Muscle layer of colon (tissue), 2 donors: Measurements from ENCODE around the gene MIER1.
A peak's percentile ranks its signal among the peaks of the same experiment; 100 is the strongest.
"Not testable (repeated sequence)": the region's sequence is repeated elsewhere in the genome, so short reads cannot be mapped to it uniquely, and the experiment has no call there.

Source experiments
- H3K27ac ChIP-seq: one replicate; pipeline ENCODE4 v1.7.0; 2013; ENCODE audit warnings: low read depth, mild to moderate bottlenecking, low read length, moderate library complexity
- H3K27me3 ChIP-seq, 2 donors: one replicate each; pipeline ENCODE4 v1.7.0; 2013; ENCODE audit warnings: low read length in 2 of 2, mild to moderate bottlenecking in 2 of 2; ENCODE audit not compliant: insufficient read depth in 2 of 2, control insufficient read depth in 1 of 2
- H3K36me3 ChIP-seq: one replicate; pipeline ENCODE4 v1.7.0; 2013; ENCODE audit warnings: mild to moderate bottlenecking, low read length; ENCODE audit not compliant: insufficient read depth
- H3K4me1 ChIP-seq: one replicate; pipeline ENCODE4 v1.7.0; 2013; ENCODE audit warnings: mild to moderate bottlenecking, low read length; ENCODE audit not compliant: insufficient read depth
- H3K4me3 ChIP-seq, 2 donors: one replicate each; pipeline ENCODE4 v1.7.0; 2013; ENCODE audit warnings: low read length in 2 of 2, low read depth in 1 of 2, mild to moderate bottlenecking in 1 of 2, moderate library complexity in 1 of 2
- H3K9ac ChIP-seq: one replicate; pipeline ENCODE4 v1.7.0; 2013; ENCODE audit warnings: low read length
- H3K9me3 ChIP-seq: one replicate; pipeline ENCODE4 v1.7.0; 2013; ENCODE audit warnings: mild to moderate bottlenecking, low read length
- donor health status: abdominal sarcoma.
- donor health status: Adenocarcinoma of cecum.

MIER1 gene

DNA sequence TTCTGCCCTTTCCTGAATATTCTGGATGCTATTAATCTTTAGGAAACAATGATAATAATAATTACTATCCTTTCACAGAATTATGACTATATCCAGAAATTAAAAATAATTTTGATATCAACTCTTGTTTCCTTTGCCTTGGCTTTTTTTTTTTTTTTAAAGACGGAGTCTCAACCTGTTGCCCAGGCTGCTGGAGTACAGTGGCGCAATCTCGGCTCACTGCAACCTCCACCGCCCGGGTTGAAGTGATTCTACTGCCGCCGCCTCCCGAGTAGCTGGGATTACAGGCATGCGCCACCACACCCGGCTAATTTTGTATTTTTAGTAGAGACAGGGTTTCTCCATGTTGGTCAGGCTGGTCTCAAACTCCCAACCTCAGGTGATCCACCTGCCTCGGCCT is 54.8 kb downstream of the MIER1 start:
- not testable (repeated sequence) for H3K27ac ChIP-seq, H3K9me3 ChIP-seq, H3K27me3 ChIP-seq, H3K9ac ChIP-seq, H3K4me3 ChIP-seq
- H3K36me3 ChIP-seq, result peaks cover 42% of the 10 kb centered on the region
- H3K4me1 ChIP-seq, result peaks cover 16% of the 10 kb centered on the region

DNA sequence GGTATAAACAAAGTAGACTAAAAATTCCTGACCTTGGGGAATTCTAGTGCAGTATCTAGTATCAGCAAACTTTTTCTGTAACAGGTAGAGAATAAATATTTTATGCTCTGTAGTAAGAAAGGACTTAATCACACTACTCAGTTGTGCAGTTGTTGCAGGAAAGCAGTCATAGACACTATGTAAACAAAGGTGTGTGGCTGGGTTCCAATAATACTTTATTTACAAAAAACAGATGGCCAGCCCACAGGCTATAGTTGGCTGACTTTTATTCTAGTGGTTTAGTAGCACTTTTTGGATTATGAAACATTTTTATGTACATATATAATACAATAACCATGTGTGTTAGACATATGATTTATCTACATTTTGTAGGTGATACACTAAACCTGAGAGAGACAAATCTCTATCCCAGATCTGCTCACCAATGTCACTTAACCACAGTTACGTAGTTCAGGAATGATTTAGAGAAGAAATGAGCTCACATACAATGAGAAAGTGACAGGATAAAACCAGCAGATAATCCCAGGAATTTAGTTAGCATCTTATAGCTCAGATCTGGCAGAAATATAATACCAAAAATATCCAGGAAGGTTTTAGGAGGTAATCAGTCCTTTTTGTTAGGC is 56.1 kb downstream of the MIER1 start:
- H3K27ac ChIP-seq, result no peak overlapping the region
- H3K9me3 ChIP-seq, result no peaks in the 10 kb centered on the region
- H3K27me3 ChIP-seq, result no peaks in the 10 kb centered on the region
- H3K4me1 ChIP-seq, result peaks cover 16% of the 10 kb centered on the region
- H3K4me3 ChIP-seq, result no peak overlapping the region
- peaks cover 33% of the 10 kb centered on the region for H3K36me3 ChIP-seq
- H3K9ac ChIP-seq, result peak overlapping the region; percentile 72

DNA sequence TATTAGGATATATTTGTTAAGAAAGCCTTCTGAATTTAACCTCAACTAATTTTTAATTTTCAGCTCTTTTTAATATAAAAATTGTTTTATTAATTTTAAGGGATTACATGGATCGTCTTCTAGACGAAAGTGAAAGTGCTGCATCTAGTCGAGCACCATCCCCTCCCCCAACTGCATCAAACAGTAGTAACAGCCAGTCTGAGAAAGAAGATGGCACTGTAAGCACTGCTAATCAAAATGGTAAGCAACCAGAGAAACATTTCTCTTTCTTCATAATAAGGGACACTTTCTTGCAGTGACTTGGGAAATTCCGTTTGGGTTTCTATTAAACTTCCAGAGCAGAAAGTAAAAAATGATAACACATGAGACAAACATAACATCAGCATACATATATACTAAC is 56.9 kb downstream of the MIER1 start:
- Histone ChIP-seq H3K4me1 (peaks cover 16% of the 10 kb centered on the region), H3K4me3 (peak overlapping the region in 1 of 2 donors; percentile 34), H3K27me3 (no peaks in the 10 kb centered on the region), H3K9ac (peak overlapping the region; percentile 72), H3K27ac (no peak overlapping the region), H3K36me3 (peaks cover 33% of the 10 kb centered on the region), H3K9me3 (no peaks in the 10 kb centered on the region)

DNA sequence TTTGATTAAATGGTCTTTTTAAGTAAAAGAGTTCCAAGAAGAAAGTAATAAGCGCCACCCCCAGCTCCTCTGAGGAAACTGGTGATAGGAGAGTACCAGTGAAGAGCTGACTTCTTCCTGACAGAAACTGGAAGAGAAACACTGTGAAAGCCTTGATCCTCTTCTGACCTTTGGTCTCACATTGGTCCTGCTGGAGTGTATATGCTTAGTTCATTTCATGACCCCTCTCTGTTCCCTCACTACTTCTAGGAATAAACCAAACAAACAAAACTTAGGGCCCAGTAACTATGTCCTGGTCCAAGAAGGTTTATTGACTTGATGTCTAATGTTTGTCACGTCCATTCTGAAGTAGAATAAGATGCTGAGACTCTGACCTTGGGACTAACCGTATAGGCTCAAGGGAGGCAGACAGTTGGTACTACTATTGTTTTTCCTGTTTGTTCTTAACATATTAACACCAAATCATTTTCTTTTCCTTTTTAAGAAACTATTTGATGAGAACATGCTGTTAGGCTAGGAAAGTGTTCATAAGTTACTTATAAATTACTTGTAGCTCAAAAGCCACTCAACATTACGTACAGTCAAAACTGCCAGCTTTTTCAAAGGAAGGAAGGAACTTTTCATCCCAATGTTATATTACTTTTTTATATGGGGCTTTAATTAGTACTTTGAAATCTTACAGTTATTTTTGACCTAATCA is 57.9 kb downstream of the MIER1 start:
- H3K27ac ChIP-seq, result no peak overlapping the region

DNA sequence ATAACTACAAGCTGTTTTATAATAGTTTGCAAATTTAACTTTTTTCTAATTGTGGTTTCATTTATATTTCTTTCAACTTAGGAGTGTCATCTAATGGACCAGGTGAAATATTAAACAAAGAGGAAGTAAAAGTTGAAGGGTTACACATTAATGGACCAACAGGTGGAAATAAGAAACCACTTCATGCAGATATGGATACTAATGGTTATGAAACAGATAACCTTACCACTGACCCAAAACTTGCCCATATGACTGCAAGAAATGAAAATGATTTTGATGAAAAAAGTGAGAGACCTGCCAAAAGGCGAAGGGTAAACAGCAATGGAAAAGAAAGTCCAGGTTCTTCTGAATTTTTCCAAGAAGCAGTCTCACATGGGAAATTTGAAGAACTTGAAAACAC is 59.7 kb downstream of the MIER1 start:
- H3K9me3 ChIP-seq, result no peaks in the 10 kb centered on the region
- no peaks in the 10 kb centered on the region for H3K27me3 ChIP-seq
- no peak overlapping the region for H3K27ac ChIP-seq
- peaks cover 16% of the 10 kb centered on the region for H3K4me1 ChIP-seq
- H3K4me3 ChIP-seq, result no peak overlapping the region
- H3K9ac ChIP-seq, result no peak overlapping the region
- peaks cover 33% of the 10 kb centered on the region for H3K36me3 ChIP-seq

More for the DNA sequence above, 57.9 kb downstream of the MIER1 start:
- H3K9me3 ChIP-seq, result no peaks in the 10 kb centered on the region
- no peak overlapping the region for H3K4me3 ChIP-seq
- H3K27me3 ChIP-seq, result no peaks in the 10 kb centered on the region
- peaks cover 16% of the 10 kb centered on the region for H3K4me1 ChIP-seq
- H3K9ac ChIP-seq, result no peak overlapping the region
- peaks cover 33% of the 10 kb centered on the region for H3K36me3 ChIP-seq

DNA sequence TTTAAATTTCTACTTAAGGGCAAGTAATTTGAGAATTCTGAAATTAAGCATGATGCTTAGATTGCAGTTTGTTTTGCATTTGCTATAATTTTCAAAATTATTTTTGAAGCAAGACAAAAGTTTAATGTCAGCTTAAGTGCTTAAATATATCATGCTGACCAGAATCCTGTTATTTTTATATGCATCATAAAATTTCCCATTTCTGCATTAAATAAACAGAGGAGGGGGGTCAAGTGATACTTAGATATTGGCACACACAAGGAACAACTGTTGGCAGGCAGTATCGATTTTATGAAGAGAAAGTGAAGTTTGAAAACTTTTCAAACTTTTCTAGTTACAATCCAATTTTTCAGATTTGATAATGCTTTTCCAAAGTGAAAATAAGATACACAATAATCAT is 61.0 kb downstream of the MIER1 start:
- Histone ChIP-seq H3K27ac (no peak overlapping the region), H3K9ac (no peak overlapping the region), H3K4me3 (no peak overlapping the region), H3K9me3 (no peaks in the 10 kb centered on the region), H3K36me3 (peaks cover 33% of the 10 kb centered on the region), H3K27me3 (no peaks in the 10 kb centered on the region), H3K4me1 (peaks cover 12% of the 10 kb centered on the region)

DNA sequence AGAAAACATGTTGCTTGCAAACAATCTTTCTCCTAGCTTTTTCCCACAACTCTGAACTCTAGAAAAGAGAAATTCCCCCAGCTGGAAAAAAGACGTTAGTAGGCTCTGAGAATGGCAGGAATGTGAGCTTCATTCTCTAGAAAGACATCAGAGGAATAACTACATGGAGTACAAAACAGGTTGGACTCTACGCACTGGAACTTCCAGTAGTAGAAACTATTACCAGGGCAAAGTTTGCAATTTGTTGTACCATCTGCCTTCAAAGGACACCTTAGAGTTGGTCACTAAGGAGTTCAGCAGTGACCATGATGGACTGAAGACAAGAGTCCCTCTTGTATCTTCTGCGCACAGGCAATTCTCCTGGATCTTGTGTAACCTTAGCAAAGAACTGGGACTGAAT is 68.3 kb downstream of the MIER1 start:
- Histone ChIP-seq H3K36me3 (peaks cover 11% of the 10 kb centered on the region), H3K4me1 (no peaks in the 10 kb centered on the region), H3K27ac (no peak overlapping the region), H3K9ac (no peak overlapping the region), H3K4me3 (no peak overlapping the region), H3K9me3 (no peaks in the 10 kb centered on the region), H3K27me3 (no peaks in the 10 kb centered on the region)

DNA sequence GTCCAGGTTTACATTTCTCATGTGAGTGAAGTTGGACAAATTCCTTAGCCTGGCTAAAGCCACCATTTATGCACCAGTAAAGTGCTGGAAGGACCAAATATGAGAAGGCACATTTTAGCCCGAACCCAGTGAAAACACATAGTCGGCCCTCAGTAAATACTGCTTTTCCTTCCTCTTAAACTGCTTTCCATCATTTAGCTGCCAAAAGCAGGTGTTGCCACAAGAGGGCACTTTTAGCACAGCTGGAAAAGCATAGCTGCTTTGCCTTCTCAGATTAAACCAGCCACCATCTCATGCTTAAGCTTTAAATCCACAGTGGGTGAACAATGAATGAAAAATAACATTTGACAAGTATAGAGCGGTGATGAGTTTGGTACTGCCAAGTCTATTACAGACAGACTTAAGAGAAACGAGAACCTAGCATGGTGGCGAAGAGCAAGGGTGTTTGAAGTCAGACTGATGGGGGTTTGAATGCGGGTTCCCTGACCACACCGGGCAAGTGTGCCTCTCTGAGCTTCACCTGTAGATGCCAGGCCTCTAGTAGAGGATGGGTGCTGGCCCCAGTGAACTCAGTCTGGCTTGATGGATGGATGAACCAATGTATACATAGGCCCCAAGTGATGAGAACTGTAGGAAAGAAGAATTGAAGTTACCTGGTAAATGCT is 71.4 kb downstream of the MIER1 start:
- no peaks in the 10 kb centered on the region for H3K9me3 ChIP-seq
- H3K9ac ChIP-seq, result no peak overlapping the region
- peaks cover 9% of the 10 kb centered on the region for H3K4me1 ChIP-seq
- no peak overlapping the region for H3K27ac ChIP-seq
- no peaks in the 10 kb centered on the region for H3K27me3 ChIP-seq
- H3K36me3 ChIP-seq, result peaks cover 9% of the 10 kb centered on the region
- no peak overlapping the region for H3K4me3 ChIP-seq

DNA sequence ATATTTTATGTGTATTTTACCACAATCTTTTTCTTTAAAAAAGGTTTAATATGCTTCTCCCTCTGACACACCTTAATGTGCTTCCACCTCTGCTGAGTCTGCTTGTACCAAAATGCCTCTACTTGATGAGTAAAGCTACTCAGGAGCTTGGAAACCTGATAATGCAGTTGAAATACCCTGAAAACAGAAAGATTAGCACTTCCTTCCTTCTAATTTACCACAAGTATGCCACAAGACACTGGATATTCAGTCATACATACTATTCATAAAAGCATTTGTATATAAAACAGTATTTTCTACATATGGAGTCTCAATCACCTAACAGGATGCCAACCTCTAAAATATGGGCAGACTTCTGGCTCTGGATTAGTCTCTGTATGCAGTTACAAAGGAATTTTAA is 74.2 kb downstream of the MIER1 start:
- H3K36me3 ChIP-seq, result peaks cover 14% of the 10 kb centered on the region
- no peaks in the 10 kb centered on the region for H3K9me3 ChIP-seq

DNA sequence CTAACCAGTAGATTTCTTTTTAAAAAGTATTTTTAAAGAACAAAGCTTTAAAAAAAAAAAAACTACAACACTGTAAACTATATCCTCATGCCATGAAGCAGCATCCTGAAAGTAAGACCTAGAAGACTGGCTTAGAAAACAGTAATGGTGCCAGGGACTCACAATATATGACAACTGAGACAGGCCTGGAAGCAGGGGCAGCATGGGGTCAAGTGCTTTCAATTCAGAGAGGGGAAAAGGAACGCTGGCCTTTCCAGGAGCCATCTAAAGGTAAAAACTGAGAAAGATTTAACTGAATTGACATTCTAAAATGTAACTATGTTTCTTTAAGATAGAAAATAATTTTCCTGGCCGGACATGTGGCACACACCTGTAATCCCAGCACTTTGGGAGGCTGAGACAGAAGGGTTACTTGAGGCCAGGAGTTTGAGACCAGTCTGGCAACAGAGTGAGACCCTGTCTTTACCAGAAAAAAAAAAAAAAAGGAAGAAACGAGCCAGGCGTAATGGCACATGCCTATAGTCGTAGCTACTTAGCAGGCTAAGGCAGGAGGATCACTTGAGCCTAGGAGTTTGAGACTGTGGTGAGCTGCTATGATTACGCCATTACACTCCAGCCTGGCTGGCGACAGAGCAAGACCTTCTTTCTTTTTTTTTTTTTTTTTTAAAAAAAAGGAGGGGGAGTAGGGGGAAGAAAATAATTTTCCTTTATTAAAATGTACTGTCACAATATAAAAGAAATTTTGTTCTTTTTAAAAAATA is 75.0 kb downstream of the MIER1 start:
- H3K27me3 ChIP-seq, result no peaks in the 10 kb centered on the region
- peaks cover 14% of the 10 kb centered on the region for H3K36me3 ChIP-seq
- no peak overlapping the region for H3K27ac ChIP-seq
- peaks cover 24% of the 10 kb centered on the region for H3K4me1 ChIP-seq
- H3K4me3 ChIP-seq, result no peak overlapping the region
- H3K9me3 ChIP-seq, result no peaks in the 10 kb centered on the region
- no peak overlapping the region for H3K9ac ChIP-seq

More for the DNA sequence above, 74.2 kb downstream of the MIER1 start:
- no peak overlapping the region for H3K27ac ChIP-seq
- no peaks in the 10 kb centered on the region for H3K27me3 ChIP-seq
- no peak overlapping the region for H3K9ac ChIP-seq
- H3K4me1 ChIP-seq, result peaks cover 22% of the 10 kb centered on the region
- H3K4me3 ChIP-seq, result no peak overlapping the region

DNA sequence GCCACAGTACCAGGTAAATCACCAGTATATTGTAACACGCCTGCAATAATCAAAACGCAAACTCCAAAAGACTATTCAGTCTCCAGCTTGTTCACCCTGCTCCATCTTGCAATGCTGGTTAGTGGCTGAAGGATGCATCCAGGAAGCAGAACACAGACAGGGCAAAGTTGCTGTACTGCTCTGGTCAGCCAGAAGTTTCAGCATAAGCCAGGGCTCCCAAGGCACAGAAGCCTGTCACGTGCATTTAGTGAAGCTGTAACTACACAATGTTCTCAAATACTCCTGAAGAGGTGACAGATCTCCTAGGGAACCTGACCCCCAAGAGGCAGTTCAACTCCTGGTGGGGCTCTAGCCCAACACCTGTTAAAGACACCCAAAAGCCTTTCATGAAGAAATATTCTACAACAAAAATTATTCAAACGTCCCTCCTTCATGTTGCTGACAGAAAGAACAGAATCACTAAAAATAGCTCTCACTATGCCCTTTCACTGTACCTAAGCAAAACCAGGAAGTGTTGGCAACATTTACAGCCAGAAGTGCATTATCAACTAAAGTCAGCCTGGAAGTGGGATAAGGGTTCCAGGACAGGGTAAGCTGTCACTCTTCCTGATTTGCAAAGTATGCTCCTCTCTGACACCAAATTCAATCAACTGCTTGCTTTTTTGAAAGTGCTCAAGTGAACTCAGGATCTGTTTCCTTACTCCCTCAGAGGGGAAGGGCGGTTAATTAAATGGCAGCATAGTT is 77.1 kb downstream of the MIER1 start:
- H3K9ac ChIP-seq, result no peak overlapping the region
- H3K4me3 ChIP-seq, result no peak overlapping the region
- no peaks in the 10 kb centered on the region for H3K27me3 ChIP-seq
- peaks cover 12% of the 10 kb centered on the region for H3K36me3 ChIP-seq
- H3K27ac ChIP-seq, result no peak overlapping the region
- peaks cover 36% of the 10 kb centered on the region for H3K4me1 ChIP-seq
- H3K9me3 ChIP-seq, result no peaks in the 10 kb centered on the region
